ENCODE measurements around the gene DNAJC9.

GRCh38 chr10:73226663-73227062 lies 20.4 kb downstream of the DNAJC9 start:
- TF ChIP-seq EZH2phosphoT487 (IDR thresholded peaks at IDR 0.05; ENCODE audit: insufficient read depth, low read depth) (no peak), EZH2 (IDR thresholded peaks at IDR 0.05; ENCODE audit: insufficient read depth, poor library complexity, severe bottlenecking) (no peak)

Measured in GM23248 (cell line).